ENCODE data around the gene PHKA2.

PHKA2 gene

DNA sequence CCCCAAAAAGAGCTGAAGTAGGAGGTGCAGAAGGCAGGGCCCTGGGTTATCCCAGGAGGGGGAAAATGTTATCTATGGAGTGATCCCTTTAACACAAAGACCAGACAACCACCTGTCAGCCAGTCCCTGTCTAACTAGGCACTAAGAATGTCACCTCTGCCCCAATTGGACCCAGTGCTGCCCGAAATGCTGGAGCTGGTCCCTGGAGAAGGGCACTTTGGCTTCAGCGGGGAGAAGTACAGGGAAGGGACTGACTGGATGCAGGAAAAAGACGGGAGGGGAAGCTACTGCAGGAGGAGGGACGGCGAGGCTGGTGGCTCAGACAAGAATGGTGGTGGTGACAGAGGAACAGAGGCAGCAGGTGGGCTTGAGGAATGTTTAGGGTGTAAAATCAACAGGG is 17.3 kb downstream of the PHKA2 start:
- TF ChIP-seq, protein P1, sequence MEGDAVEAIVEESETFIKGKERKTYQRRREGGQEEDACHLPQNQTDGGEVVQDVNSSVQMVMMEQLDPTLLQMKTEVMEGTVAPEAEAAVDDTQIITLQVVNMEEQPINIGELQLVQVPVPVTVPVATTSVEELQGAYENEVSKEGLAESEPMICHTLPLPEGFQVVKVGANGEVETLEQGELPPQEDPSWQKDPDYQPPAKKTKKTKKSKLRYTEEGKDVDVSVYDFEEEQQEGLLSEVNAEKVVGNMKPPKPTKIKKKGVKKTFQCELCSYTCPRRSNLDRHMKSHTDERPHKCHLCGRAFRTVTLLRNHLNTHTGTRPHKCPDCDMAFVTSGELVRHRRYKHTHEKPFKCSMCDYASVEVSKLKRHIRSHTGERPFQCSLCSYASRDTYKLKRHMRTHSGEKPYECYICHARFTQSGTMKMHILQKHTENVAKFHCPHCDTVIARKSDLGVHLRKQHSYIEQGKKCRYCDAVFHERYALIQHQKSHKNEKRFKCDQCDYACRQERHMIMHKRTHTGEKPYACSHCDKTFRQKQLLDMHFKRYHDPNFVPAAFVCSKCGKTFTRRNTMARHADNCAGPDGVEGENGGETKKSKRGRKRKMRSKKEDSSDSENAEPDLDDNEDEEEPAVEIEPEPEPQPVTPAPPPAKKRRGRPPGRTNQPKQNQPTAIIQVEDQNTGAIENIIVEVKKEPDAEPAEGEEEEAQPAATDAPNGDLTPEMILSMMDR (IDR thresholded peaks at IDR 0.05): no peak

DNA sequence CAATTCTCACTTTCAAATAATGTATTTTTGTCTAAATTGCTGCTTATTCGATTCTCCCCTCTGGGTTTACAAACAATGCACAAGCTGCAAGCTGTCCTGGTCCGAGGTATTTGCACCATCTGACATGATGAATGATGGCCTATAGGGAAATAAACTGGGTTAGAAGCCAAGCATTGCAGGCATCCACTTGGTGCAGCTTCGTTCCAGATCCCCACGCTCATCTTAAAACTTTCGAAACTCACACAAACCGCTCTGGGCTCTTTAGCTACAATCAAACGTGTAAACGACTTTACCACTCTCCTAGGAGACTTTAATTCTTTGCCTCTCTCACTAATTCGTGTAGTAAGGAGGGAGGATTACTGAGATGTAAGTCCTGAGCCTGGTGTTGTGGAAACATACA is 19.0 kb downstream of the PHKA2 start:
- TF ChIP-seq, protein P1 (IDR thresholded peaks at IDR 0.05): no peak

DNA sequence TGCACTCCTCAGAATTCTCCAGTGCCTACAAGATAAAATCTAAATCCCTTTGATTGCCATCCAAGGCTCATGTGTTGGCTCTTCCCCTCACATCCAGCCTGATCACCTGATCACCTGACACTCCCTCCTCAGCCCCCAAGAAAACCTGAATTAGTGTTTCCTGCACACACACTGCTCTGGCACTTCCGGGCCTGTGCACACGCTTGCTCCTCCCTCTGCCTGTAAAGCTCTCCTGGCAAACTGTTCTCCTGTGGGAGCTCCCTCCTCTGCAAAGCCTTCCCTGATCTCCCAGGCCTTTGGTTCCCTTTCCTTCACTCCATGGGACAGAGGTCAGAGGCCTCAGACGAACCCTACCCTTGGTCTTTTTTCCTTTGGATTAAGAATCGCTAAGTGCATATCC is 19.9 kb downstream of the PHKA2 start:
- TF ChIP-seq, protein P1 (IDR thresholded peaks at IDR 0.05): no peak

DNA sequence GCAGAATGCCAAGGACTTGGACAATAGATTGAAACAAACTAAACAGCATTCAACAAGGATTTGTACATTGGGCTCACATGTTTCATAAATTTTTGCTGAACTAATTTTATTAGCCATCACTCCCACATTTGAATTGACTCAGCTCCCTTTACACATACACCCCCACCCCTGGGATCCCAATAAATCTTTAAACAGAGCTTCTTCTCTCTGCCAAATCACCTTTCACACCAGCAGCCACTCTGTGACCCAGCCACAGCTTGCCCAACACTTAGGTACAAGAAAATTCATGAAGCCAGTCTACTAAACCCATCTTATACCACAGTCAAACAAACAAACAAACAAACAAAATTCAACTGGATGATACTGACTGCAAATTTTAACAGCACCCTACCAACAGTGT is 21.6 kb downstream of the PHKA2 start:
- TF ChIP-seq, protein P1 (IDR thresholded peaks at IDR 0.05): no peak

DNA sequence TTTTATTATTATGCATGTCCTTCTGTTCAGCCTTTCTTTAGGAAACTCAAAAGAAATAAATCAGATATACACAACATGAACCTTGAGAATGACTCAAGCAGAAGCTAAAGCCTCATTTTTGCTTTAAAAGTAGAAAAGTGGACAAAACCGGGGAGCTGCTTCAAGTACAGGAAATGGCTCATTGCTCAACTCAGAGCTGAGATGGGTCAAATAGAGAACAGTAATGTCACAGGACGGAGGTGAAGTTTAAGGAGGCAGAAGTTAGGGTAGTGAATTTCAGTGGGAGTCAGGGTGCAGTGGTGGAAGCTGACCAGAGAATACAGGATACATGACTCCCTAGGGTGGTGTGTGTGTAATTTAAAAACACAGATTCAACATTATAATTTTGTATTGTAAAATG is 22.2 kb downstream of the PHKA2 start:
- TF ChIP-seq, protein P1 (IDR thresholded peaks at IDR 0.05): no peak

DNA sequence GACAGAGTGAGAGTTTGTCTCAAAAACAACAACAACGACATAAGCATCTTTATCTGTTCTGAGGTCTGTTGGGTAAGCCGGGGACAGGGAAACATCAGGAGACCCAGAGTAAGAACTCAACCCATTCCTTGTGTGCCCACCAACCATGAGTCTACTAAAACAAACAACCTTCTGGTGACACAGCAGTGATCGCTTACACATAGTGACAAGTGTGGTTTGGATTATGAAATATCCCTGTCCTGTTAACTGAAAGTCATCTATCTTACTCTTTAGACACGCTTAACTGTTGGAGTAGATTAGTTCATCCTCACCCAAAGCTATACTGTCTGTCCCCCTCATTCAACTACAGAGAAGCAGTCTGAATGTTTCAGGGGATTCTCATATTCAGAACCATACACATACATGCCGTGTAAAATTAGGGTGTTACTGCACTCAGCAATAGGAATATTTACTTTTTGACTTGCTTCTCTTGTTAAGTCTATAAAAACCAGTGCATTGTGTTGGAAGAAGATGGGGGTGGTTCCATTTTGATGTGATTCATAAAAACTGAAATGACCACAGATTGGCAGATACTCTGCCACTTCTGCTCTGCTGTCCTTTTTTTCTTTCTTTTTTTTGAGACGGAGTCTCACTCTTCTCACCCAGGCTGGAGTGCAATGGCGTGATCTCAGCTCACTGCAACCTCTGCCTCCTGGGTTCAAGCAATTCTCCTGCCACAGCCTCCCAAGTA is 27.4 kb downstream of the PHKA2 start:
- TF ChIP-seq, protein P1 (IDR thresholded peaks at IDR 0.05): no peak

DNA sequence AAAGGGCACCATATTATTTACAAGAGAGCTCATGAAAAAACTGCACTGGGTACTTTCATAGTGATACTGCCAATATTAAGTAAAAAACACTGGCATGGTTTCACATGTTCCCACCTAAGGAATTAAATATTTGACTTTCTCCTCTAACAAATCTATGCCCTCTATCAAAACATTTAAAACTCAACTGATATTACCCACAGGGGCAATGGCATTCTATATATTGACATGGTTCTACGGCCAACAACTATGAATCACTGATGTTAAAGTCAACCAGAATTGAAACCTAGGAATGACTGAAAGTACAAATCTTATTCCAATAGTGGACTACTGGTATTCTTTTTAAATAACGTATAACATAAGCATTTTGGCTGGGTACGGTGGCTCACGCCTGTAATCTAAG is 28.2 kb downstream of the PHKA2 start:
- TF ChIP-seq, protein P1 (IDR thresholded peaks at IDR 0.05): no peak

DNA sequence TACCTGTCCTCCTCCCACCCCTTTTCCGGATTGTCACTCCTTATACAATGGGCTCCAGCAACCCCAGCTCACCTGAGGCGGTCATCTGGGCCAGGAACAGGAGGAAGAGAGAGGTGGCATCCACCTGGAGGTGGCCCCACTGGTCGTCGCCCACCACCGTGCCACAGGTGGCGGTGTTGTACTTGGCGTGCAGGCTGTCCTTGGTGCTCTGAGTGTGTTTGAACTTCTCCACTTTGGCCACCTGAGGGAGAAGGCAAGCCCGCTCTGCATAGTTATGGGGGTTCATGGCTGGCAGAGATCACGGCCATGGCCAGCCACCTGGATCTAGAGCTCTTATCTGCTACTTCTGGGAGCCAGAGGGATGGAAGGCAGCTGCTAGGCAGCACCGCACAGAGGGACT is 32.9 kb downstream of the PHKA2 start:
- TF ChIP-seq, protein P1 (IDR thresholded peaks at IDR 0.05): no peak

All from LNCAP (cell line).